OCI-M2 (cell line): ENCODE data around the gene EEF1AKMT2.

Experiments
- DNase-seq: peaks from one replicate; lab custom pipeline; 2025; ENCODE audit not compliant: unreplicated experiment; lab: John Stamatoyannopoulos, UW

Gene EEF1AKMT2

GRCh38 chr10:124739119-124739921, 52.4 kb downstream of the EEF1AKMT2 start:
- DNase-seq: no peak

GRCh38 chr10:124738441-124738840, 53.2 kb downstream of the EEF1AKMT2 start:
- DNase-seq: no peak

DNA sequence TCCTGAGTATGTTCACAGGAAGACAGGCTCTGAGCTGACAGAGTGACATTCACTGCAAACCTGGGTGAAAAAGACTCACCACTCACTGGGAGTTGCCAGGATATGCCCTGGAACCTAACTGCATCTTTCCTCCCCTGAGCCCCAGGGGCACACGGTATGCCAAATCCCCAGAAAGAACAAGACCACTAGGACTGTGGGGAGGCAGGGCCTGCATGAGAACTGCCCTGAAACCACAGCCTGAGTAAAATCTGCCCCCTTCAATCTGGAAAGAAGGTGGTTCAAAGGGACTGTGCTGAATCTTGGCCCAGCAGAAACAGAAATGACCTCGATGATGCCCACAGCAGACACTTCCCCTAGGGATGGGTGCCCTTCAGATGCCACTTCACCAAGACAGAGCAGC, 54.0 kb downstream of the EEF1AKMT2 start:
- DNase-seq: no peak

DNA sequence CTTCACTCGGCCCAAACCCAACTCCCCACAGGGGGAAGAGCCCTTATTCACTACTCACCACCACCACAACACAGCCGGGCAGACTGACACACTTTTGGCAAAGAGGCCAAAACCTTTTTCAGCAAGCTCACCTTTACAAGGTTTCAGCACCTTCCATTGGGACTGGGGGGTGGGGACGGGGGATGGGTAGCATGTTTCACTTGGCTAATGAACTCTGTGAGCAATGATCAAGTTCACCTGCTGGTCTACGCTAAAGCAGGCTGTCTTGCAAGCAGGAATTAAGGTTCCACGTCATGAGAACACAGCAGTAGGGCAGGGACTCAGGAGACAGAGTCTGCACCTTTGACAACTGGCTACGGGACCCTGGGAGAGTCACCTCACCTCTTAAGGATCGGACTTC, 54.5 kb downstream of the EEF1AKMT2 start:
- no peak for DNase-seq

- DNase-seq: no peak
Observed at GRCh38 chr10:124736491-124737136, 55.1 kb downstream of the EEF1AKMT2 start.

DNA sequence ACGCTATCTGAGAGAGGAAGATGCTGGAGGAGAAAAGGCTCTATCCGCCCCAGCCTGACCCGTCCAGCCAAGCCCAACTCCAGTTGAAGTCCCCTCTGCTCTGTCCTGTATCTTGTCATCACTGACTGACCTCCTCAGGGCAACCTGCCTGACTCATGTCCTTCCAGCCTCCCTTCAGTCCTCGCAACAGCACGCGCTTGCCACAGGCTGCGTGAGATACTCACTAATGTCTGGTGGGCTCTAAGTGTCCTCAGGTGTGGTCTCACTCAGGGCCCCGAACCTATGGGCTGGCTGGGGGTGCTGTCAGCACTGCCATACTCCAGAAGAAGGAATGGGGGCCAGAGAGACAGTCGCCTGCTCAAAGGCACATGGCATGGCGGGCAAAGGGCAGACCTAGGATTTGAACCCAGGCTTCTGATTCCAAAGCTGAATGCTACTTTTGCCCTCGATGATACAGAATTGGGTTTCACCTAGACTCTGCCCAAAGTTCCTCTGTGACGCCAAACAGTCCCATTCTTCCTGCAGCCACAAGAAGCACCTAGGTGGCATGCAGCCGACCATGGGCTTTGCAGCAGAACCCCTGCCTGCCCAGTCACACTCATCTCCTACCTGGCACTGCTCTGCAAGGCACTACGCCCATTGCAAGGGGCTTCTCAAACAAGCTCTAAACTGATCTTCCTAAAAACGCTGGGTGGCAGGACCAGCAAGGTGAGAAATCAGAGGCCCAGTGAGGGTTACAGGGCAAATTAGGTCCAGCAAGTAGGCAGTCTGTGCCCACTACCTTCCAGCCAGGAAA, 56.0 kb downstream of the EEF1AKMT2 start:
- no peak for DNase-seq

DNA sequence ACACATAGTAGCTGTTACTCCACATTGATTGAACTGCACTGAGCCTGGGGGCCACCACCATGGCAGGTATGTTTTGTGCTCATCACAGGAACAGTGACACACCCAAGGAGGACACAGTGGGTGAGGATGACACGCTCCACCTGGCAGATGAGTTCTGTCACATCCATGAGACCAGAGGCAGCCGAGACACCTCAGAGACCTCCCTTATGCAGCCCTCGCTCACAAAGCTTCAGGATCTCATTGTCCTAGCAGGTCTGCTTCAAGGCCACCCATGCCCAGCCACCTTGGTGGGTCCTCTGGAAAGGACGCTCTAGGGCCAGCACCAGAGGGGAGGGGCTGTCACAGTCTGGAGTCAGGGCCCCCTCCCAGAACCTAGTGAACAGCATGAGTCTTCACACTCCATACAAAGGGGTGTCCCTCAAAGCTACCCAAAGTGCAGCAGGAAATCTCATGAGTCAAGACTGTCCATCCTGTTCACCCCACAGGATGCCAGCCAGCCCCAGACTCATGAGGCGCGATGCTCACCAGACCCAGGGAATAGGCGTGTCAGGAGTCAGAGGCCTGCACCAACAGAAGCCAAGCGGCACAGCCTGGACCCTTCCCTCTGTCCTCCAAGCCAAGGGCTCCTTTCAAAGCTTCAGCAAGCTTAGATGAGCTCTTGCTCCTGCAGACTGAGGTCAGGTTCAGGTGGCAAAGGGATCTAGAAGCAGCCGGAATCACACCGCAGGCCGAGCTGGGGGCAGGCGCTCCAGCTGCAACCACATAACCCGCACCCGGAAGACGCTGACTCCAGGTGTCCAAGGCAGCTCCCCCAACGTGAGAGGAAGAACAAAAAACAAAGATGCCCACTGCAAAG, 57.1 kb downstream of the EEF1AKMT2 start:
- no peak for DNase-seq

DNA sequence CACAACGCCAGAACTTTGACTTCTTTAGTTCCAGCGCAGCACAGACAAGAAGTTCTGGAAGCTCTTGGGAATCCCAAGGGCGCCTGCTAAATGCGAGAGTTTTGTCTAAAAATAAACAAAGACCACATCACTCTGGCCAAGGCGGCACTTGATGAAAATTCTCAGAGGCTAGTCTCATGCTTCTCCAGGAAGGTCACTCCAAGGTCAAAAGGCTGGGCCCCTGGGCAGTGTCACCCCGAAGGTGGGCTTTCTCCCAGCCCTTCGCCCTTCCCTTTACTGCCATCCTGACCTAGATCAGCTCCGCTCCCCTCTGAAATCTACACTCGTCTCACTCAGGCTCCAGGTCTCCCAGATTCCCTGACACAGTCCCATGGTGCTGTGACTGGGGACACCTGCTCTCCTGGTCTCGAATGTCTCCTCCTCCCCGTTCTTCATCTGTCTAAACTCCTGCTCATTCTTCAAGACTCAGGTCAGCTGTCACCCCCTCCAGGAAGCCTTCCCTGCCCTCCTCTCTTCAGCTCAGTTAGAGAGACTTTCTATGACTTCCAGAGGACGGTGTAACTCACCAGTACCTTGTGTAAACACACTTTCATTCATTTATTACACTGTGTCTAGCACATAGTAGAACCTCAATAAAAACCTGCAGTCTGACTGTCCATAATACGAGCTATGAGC, 58.0 kb downstream of the EEF1AKMT2 start:
- no peak for DNase-seq

- DNase-seq: no peak
Observed at GRCh38 chr10:124732931-124733570, 58.6 kb downstream of the EEF1AKMT2 start.

DNA sequence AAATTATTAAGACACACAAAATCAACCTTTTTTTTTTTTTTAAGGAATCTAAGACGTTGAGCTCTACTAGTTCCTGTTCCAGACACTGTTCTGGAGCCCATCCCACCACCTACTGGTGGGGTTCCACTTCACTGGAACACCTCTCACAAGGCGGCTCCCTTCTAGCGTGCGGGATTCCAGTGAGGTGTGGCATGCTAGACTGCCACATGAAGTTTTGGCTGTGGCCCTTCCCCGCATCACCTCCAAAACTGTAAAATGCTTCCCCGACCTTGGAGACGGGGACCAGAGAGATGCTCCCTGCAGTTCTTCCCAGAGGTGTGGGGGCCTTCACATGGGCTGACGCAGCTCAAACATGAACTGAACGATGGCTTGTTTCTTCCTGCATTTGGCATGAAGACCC, 60.1 kb downstream of the EEF1AKMT2 start:
- DNase-seq: no peak

DNA sequence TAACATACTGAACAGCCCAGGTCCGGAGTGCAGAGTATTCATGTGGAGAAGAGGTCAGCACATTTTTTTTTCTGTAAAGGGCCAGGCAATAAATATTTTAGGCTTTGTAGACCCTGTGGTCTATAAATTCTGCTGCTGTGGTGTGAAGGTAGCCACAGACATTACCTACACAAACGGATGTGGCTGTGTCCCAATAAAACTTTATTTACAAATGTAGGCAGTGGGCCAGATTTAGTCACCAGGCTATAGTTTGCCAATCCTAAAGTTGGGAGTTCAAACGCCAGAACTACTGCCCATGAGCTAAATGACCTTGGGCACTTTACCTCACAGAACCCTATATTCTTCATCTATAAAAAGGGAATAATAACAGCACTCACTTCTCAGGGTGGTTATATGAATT, 60.9 kb downstream of the EEF1AKMT2 start:
- no peak for DNase-seq

DNA sequence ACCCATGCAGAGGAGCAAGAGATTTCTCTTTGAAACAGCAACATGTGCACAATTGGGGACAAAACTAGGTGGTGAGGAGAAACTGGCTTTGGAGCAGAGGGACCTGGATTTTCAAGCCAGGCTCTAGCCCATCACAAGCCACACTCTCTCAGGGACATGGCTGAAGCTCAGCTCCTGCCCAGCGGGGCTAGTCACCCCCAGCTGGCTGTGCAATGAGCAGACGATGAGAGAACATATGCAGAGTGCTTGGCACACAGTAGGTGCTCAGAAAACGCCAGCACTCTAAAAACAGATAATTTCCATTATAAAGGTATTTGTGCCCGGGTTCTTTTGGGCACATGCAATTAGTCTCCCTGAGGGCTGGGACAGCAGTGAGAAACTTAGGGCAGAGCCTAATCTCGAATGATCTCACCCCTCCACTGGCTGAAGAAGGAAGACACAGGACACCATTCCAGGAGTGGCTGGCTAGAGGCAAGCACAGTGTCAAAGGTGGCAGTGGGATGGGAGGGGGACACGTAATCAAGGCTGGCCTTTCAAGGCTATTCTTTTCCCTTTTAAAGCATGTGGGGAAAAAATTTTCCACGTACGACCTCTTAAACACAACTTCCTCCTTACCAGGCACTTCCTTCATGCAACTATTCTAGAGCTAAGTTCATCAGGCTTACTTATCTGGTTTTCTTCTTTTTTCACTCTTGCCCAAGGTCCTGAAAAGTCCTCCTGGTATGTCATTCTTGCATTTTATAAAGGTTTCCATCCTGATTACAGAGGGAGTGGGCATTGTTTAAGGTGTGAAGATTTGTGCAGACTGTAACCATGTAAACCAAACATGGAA, 62.6 kb downstream of the EEF1AKMT2 start:
- DNase-seq: no peak

DNA sequence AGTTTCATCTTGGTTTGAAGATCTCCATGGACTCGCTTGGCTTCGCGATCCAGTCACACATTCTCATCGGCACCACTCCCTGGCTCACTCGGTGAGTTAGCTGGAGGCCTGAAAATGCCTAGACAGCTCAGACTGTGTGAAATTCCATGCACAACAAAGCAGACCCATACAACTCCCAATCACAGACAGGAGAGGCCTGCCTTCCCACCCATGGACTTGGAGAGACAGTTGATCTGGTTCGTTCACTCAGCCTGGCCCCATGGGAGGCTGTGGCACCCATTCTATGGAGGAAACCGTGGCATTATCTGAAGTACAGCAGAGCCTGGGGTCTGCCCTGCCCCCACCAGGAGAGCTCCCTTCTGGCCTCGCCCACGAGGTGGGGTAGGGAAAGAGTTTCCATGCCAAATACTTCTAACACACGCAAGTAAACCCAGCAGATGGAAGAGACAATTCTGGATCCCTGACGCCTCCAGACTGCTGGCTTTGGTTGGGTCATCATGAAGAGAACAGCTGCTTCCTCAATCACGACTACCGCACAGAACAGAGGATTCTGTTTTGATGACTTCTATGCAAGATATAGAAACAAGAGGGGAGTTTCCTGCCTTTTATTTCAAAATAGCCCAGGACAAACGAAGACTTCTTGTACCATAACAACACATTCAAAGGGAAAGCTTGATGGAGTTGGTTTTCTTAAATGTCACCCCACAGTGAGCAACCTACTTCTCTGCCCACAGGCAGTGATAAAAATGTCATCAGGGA, 63.4 kb downstream of the EEF1AKMT2 start:
- DNase-seq: no peak

DNA sequence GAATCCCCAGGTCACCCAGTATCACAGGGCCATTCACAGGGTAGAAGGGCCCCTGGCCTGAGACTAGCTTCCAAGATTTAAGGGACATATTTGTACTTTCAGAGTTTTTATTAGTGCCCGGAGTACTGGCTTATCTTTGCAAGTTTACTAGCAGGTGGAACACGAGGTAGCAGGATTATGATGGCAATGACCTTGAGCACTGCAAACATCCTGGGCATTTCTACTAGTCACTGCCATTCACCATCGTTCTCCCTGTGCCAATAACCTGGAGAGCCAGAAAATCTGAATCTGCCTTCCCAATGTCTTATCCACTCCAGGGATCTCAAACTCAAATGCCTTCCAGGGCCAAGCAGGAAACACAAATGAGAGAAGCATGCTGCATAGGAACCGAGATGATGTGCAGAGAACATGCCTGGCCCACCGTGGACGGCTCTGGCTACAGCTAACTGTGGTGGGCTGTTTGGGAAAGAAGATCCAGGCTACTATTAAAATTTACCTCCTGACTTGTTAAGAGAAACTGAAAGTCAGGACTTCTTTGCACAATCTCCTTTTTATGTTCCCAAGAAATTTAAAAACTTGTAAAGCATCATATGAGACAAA, 64.2 kb downstream of the EEF1AKMT2 start:
- no peak for DNase-seq

GRCh38 chr10:124725791-124726190, 65.9 kb downstream of the EEF1AKMT2 start:
- no peak for DNase-seq

DNA sequence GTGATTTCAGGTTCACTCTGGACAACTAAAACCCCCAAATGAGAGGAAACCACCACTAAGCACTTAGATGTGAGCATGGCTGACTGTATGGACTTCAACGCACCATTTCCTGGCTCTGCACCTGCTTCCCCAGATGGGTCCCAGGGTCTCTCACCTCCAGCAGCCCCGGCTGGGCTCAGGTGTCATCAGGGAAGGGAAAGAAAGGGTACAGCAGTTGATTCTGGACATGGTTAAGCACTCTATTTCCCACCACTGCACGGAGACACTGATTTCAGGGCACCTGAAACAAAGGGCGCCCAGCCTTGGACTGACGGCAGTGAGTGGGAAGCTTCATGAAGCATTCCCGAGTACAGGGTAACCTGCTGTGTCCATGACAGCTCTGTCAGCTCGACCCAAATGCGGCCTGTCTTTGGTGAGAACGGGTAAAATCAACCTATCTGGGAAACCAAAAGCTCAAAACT, 66.5 kb downstream of the EEF1AKMT2 start:
- DNase-seq: no peak

DNA sequence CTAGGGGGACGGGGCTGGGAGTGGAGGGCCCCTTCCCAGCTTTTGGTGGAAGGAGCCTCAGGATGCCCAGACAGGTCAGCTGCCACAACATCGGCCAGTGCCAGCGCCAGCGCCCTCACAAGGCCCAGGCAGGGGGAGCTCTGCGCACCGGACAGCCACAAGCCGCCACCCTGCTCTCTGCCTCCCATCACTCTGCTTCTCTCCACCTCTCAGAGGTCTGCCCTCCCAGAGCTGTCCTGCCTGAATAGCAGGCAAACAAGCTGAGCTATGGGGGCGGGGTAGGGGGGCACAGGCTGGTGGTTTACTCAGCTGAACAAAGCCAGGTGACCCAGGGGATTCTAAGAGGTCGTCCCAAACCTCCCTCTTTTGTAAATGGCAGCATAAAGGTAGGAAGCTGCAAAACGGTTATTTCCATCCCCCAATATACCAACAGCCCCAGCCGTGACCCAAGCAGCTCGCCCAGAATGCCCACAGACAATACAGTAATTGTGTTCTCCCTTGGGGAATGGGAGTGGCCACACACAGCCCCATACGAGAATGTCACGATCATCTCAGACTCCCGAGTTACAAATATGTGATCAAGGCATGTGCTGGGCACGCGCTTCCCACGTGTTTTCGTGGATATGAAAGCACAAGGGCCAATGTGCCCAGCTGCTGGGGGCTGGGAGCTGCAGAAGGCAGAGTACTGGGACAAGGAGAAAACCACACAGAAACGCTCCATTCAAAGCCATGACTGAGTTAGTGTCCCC, 67.2 kb downstream of the EEF1AKMT2 start:
- DNase-seq: no peak
